ENCODE measurements around the gene B4GALT4. TPM values are rescaled to one million over a fixed set of nuclear protein-coding genes. Genes with fewer than 3 reads are reported as not detected.
"Not testable (repeated sequence)": the region's sequence is repeated elsewhere in the genome, so short reads cannot be mapped to it uniquely, and the experiment has no call there.

B4GALT4 gene
- total and polyA plus RNA-seq, 2 donors (not counting 3 experiments of a cell fraction or from before 2014, with no cell fraction given): 3.7 to 7.1 TPM

GRCh38 chr3:119243712-119244111, 3.0 kb upstream of the B4GALT4 start:
- FAIRE-seq (no peak), DNase-seq (ENCODE audit: low read depth, low spot score) (no peak)
- CTCF ChIA-PET: interaction anchor here (0.7 to 1.0 kb wide), 3 partner anchors 14 to 283 kb away, joined by 3 to 4 read pairs (median 4); no protein-coding TSS in a partner anchor
- Histone ChIP-seq H3K9ac (replicated peaks; ENCODE audit: extremely low read depth, insufficient read depth, low read length) (no peak overlapping the region), H3K36me3 (ENCODE audit: control insufficient read depth in 2 of 2, extremely low read depth in 1 of 2, insufficient read depth in 2 of 2, low read length in 2 of 2) (no peaks in the 10 kb centered on the region), H3K9me1 (replicated peaks; ENCODE audit: control insufficient read depth, extremely low read depth, insufficient read depth, low read length) (no peaks in the 10 kb centered on the region), H3K4me2 (ENCODE audit: insufficient read depth, low read length) (no peak overlapping the region), H3K9me3 (replicated peaks; ENCODE audit: control insufficient read depth, insufficient read depth, low read length) (no peaks in the 10 kb centered on the region), H3K27me3 (ENCODE audit: control insufficient read depth in 2 of 2, insufficient read depth in 2 of 2, low read length in 2 of 2) (no peaks in the 10 kb centered on the region), H3K79me2 (ENCODE audit: control insufficient read depth, insufficient read depth, low read length) (no peaks in the 10 kb centered on the region), H2AFZ (ENCODE audit: low read depth, low read length) (no peak overlapping the region), H4K20me1 (replicated peaks; ENCODE audit: control insufficient read depth, extremely low read depth, insufficient read depth, low read length) (no peaks in the 10 kb centered on the region), H3K27ac (ENCODE audit: insufficient read depth, low read depth, low read length) (no peak overlapping the region), H3K4me1 (ENCODE audit: control insufficient read depth, extremely low read depth, insufficient read depth, low read length) (peaks cover 13% of the 10 kb centered on the region), H3K4me3 (replicated peaks in 1 of 3; ENCODE audit: insufficient read depth in 1 of 3, low read depth in 1 of 3, low read length in 3 of 3) (no peak overlapping the region)
- intact Hi-C loops (cut with micrococcal nuclease) (no loop called here), dilution Hi-C loops (cut with MboI; ENCODE audit: extremely low pct_ligation_motif_present, low sequenced_read_pairs) (no loop called here)
- no TSS peak for BruUV-seq (replicated peaks)
- TF ChIP-seq CTCF (IDR thresholded peaks at IDR 0.05; ENCODE audit: extremely low read depth in 1 of 2, insufficient read depth in 1 of 2, low read depth in 1 of 2, low read length in 2 of 2): no peak
- no peak for TF ChIP-seq POLR2AphosphoS5 (IDR thresholded peaks at IDR 0.05; ENCODE audit: insufficient read depth, low read depth, low read length)
- no peak for TF ChIP-seq GATA2 (IDR thresholded peaks at IDR 0.05; ENCODE audit: insufficient read depth, insufficient read length, low read depth, low read length)
- TF ChIP-seq POLR2A (IDR thresholded peaks at IDR 0.05; ENCODE audit: low read depth, low read length): no peak
- TF ChIP-seq, protein P1, sequence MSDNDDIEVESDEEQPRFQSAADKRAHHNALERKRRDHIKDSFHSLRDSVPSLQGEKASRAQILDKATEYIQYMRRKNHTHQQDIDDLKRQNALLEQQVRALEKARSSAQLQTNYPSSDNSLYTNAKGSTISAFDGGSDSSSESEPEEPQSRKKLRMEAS (IDR thresholded peaks at IDR 0.05; ENCODE audit: insufficient read depth, insufficient read length): no peak
- no peak for TF ChIP-seq EZH2 (IDR thresholded peaks at IDR 0.05; ENCODE audit: borderline replicate concordance, low read depth, low read length, severe bottlenecking)
- no peak for TF ChIP-seq FOS (IDR thresholded peaks at IDR 0.05; ENCODE audit: borderline replicate concordance, insufficient read depth, low read length)
- no peak for TF ChIP-seq MYC (IDR thresholded peaks at IDR 0.05; ENCODE audit: low read depth, low read length)
- POLR2A ChIA-PET: no interaction called here

DNA sequence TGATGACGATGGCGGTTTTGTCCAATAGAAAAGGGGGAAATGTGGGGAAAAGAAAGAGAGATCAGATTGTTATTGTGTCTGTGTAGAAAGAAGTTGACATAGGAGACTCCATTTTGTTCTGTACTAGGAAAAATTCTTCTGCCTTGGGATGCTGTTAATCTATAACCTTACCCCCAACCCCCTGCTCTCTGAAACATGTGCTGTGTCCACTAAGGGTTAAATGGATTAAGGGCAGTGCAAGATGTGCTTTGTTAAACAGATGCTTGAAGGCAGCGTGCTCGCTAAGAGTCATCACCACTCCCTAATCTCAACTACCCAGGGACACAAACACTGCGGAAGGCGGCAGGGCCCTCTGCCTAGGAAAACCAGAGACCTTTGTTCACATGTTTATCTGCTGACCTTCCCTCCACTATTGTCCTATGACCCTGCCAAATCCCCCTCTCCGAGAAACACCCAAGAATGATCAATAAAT, 2.4 kb upstream of the B4GALT4 start:
- H3K9ac ChIP-seq (replicated peaks; ENCODE audit: extremely low read depth, insufficient read depth, low read length); DNase-seq (ENCODE audit: low read depth, low spot score); intact Hi-C loops (cut with micrococcal nuclease); H4K20me1 ChIP-seq (replicated peaks; ENCODE audit: control insufficient read depth, extremely low read depth, insufficient read depth, low read length); CTCF ChIA-PET; BruUV-seq (replicated peaks); H3K4me2 ChIP-seq (ENCODE audit: insufficient read depth, low read length); H3K79me2 ChIP-seq (ENCODE audit: control insufficient read depth, insufficient read depth, low read length); H2AFZ ChIP-seq (ENCODE audit: low read depth, low read length); H3K9me3 ChIP-seq (replicated peaks; ENCODE audit: control insufficient read depth, insufficient read depth, low read length); H3K9me1 ChIP-seq (replicated peaks; ENCODE audit: control insufficient read depth, extremely low read depth, insufficient read depth, low read length); H3K27ac ChIP-seq (ENCODE audit: insufficient read depth, low read depth, low read length); POLR2A ChIA-PET; H3K4me3 ChIP-seq (replicated peaks in 1 of 3; ENCODE audit: insufficient read depth in 1 of 3, low read depth in 1 of 3, low read length in 3 of 3); H3K27me3 ChIP-seq (ENCODE audit: control insufficient read depth in 2 of 2, insufficient read depth in 2 of 2, low read length in 2 of 2); H3K36me3 ChIP-seq (ENCODE audit: control insufficient read depth in 2 of 2, extremely low read depth in 1 of 2, insufficient read depth in 2 of 2, low read length in 2 of 2); dilution Hi-C loops (cut with MboI; ENCODE audit: extremely low pct_ligation_motif_present, low sequenced_read_pairs); FAIRE-seq: not testable (repeated sequence)
- H3K4me1 ChIP-seq (ENCODE audit: control insufficient read depth, extremely low read depth, insufficient read depth, low read length): peaks cover 13% of the 10 kb centered on the region

DNA sequence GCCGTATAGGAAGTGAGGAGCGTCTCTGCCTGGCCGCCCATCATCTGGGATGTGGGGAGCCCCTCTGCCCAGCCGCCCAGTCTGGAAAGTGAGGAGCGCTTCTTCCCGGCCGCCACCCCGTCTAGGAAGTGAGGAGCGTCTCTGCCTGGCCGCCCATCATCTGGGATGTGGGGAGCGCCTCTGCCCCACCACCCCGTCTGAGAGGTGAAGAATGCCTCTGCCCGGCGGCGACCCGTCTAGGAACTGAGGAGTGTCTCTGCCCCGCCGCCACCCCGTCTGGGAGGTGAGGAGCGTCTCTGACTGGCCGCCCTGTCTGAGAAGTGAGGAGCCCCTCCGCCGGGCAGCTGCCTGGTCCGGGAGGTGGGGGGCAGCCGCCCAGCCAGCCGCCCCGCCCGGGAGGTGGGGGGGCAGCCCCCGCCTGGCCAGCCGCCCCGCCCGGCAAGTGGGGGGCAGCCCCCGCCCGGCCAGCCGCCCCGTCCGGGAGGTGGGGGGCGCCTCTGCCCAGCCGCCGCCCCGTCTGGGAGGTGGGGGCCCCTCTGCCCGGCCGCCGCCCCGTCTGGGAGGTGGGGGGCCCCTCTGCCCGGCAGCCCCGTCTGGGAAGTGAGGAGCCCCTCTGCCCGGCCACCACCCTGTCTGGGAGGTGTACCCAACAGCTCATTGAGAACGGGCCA, 1.8 kb upstream of the B4GALT4 start:
- H3K9me1 ChIP-seq (replicated peaks; ENCODE audit: control insufficient read depth, extremely low read depth, insufficient read depth, low read length); H3K4me2 ChIP-seq (ENCODE audit: insufficient read depth, low read length); H3K27me3 ChIP-seq (ENCODE audit: control insufficient read depth in 2 of 2, insufficient read depth in 2 of 2, low read length in 2 of 2); intact Hi-C loops (cut with micrococcal nuclease); H3K79me2 ChIP-seq (ENCODE audit: control insufficient read depth, insufficient read depth, low read length); H3K4me3 ChIP-seq (replicated peaks in 1 of 3; ENCODE audit: insufficient read depth in 1 of 3, low read depth in 1 of 3, low read length in 3 of 3); POLR2A ChIA-PET; FAIRE-seq; DNase-seq (ENCODE audit: low read depth, low spot score); H2AFZ ChIP-seq (ENCODE audit: low read depth, low read length); dilution Hi-C loops (cut with MboI; ENCODE audit: extremely low pct_ligation_motif_present, low sequenced_read_pairs); H3K27ac ChIP-seq (ENCODE audit: insufficient read depth, low read depth, low read length); H3K36me3 ChIP-seq (ENCODE audit: control insufficient read depth in 2 of 2, extremely low read depth in 1 of 2, insufficient read depth in 2 of 2, low read length in 2 of 2); H3K9ac ChIP-seq (replicated peaks; ENCODE audit: extremely low read depth, insufficient read depth, low read length); BruUV-seq (replicated peaks); H3K9me3 ChIP-seq (replicated peaks; ENCODE audit: control insufficient read depth, insufficient read depth, low read length); H4K20me1 ChIP-seq (replicated peaks; ENCODE audit: control insufficient read depth, extremely low read depth, insufficient read depth, low read length): not testable (repeated sequence)
- CTCF ChIA-PET: interaction anchor here (1.3 to 2.2 kb wide), 6 partner anchors 9 to 110 kb away, joined by 4 to 22 read pairs (median 6); no protein-coding TSS in a partner anchor
- peaks cover 13% of the 10 kb centered on the region for H3K4me1 ChIP-seq (ENCODE audit: control insufficient read depth, extremely low read depth, insufficient read depth, low read length)
